Lung (tissue), 12 donors: ENCODE measurements around the gene MED12L. TPM values are rescaled to one million over a fixed set of nuclear protein-coding genes. Genes with fewer than 3 reads are reported as not detected.

Source experiments
- ATAC-seq: fragments of 200-7000 bp; cut with Tn5 transposase; one replicate; pipeline ENCODE4 v1.9.1; 2020; ENCODE audit warnings: moderate number of reproducible peaks; ENCODE audit not compliant: insufficient read depth, low FRiP score
- DNase-seq, 3 donors: peaks; one replicate each; pipeline ENCODE4 v3.0.0-alpha.2; 2013 to 2017
- H3K27ac ChIP-seq, 2 donors: one replicate each; pipeline ENCODE4 v1.5.1; 2013; ENCODE audit warnings: mild to moderate bottlenecking in 2 of 2, moderate library complexity in 2 of 2, control low read depth in 1 of 2, inconsistent platforms in 1 of 2, low read depth in 1 of 2, low read length in 1 of 2
- H3K27me3 ChIP-seq, 3 donors: one replicate each; pipeline ENCODE4 v1.5.1; 2013; ENCODE audit warnings: low read length in 2 of 3; ENCODE audit not compliant: control insufficient read depth in 3 of 3, insufficient read depth in 3 of 3
- H3K36me3 ChIP-seq, 4 donors: one replicate each; pipeline ENCODE4 v1.5.1; 2013; ENCODE audit warnings: low read length in 4 of 4, mild to moderate bottlenecking in 1 of 4, moderate library complexity in 1 of 4; ENCODE audit not compliant: control insufficient read depth in 4 of 4, insufficient read depth in 4 of 4
- H3K4me1 ChIP-seq, 5 donors: one replicate each; pipeline ENCODE4 v1.5.1; 2013; ENCODE audit warnings: low read length in 5 of 5, mild to moderate bottlenecking in 2 of 5, moderate library complexity in 1 of 5; ENCODE audit not compliant: control insufficient read depth in 5 of 5, insufficient read depth in 5 of 5
- H3K4me3 ChIP-seq: one replicate; pipeline ENCODE4 v1.5.1; 2013; ENCODE audit warnings: mild to moderate bottlenecking, control low read depth, moderate library complexity
- H3K9ac ChIP-seq, 2 donors: one replicate each; pipeline ENCODE4 v1.5.1; 2013; ENCODE audit warnings: low read length in 2 of 2, control low read depth in 1 of 2; ENCODE audit not compliant: insufficient read depth in 1 of 2
- H3K9me3 ChIP-seq, 4 donors: one replicate each; pipeline ENCODE4 v1.5.1; 2013; ENCODE audit warnings: low read length in 3 of 4, mild to moderate bottlenecking in 1 of 4, moderate library complexity in 1 of 4; ENCODE audit not compliant: control insufficient read depth in 4 of 4, insufficient read depth in 3 of 4
- WGBS, 2 donors: extraction: QIAGEN DNeasy Blood & Tissue Kit; methylation state at CpG; one replicate each; pipeline ENCODE4 v1.1.7; 2013; 5-methylcytosine and 5-hydroxymethylcytosine counted together
- polyA plus RNA-seq, 2 donors: library from polyadenylated mRNA; stranded (reverse); fragments of 200-250 nt; gene quantifications; one replicate each; pipeline ENCODE4 v1.2.1, GENCODE V29; 2013
- total RNA-seq, 2 donors: library from RNA; depleted of rRNA in 1 of 2; stranded (reverse); fragments of >200 nt in 1 of 2; gene quantifications; one replicate each; pipeline ENCODE4 v1.2.1, GENCODE V29; 2014 to 2021
- TF ChIP-seq, protein P1 (sequence below): IDR thresholded peaks from 2 replicates; pipeline ENCODE4 v1.5.1; 2012; ENCODE audit warnings: mild to moderate bottlenecking; ENCODE audit errors: control extremely low read depth, extremely low read depth
- donor health status: control.
- donor health status: control.
- donor health status: Bipolar disorder and iron deficiency.
- donor health status: healthy.
- donor health status: DM: yes; HTN: yes; CAD: no.

Gene MED12L
- total and polyA plus RNA-seq, 4 donors = 0.02 to 0.82 (median 0.30) TPM

GRCh38 chr3:151213151-151213550, 127.7 kb downstream of the MED12L start:
- Histone ChIP-seq H3K27ac (no peak overlapping the region), H3K9ac (no peak overlapping the region), H3K27me3 (no peaks in the 10 kb centered on the region), H3K36me3 (no peaks in the 10 kb centered on the region), H3K4me3 (no peak overlapping the region), H3K9me3 (no peaks in the 10 kb centered on the region), H3K4me1 (peaks cover 0 to 6% (median 0%) of the 10 kb centered on the region in 5 donors)
- DNase-seq (no peak), ATAC-seq (no peak)
- TF ChIP-seq, protein P1, sequence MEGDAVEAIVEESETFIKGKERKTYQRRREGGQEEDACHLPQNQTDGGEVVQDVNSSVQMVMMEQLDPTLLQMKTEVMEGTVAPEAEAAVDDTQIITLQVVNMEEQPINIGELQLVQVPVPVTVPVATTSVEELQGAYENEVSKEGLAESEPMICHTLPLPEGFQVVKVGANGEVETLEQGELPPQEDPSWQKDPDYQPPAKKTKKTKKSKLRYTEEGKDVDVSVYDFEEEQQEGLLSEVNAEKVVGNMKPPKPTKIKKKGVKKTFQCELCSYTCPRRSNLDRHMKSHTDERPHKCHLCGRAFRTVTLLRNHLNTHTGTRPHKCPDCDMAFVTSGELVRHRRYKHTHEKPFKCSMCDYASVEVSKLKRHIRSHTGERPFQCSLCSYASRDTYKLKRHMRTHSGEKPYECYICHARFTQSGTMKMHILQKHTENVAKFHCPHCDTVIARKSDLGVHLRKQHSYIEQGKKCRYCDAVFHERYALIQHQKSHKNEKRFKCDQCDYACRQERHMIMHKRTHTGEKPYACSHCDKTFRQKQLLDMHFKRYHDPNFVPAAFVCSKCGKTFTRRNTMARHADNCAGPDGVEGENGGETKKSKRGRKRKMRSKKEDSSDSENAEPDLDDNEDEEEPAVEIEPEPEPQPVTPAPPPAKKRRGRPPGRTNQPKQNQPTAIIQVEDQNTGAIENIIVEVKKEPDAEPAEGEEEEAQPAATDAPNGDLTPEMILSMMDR = no peak
- WGBS, 2 donors = 61 to 66% methylated on average over 4 of the region's 4 CpGs

- WGBS, 2 donors = 89 to 96% methylated on average over 5 of the region's 5 CpGs
- Histone ChIP-seq H3K9ac (no peak overlapping the region), H3K27ac (no peak overlapping the region), H3K9me3 (no peaks in the 10 kb centered on the region), H3K36me3 (no peaks in the 10 kb centered on the region), H3K27me3 (no peaks in the 10 kb centered on the region), H3K4me1 (peaks cover 0 to 6% (median 0%) of the 10 kb centered on the region in 5 donors), H3K4me3 (no peak overlapping the region)
- no peak for DNase-seq
- TF ChIP-seq, protein P1 = no peak
- no peak for ATAC-seq
Observed at GRCh38 chr3:151213881-151214280, 128.4 kb downstream of the MED12L start.

- Histone ChIP-seq H3K4me3 (no peak overlapping the region), H3K4me1 (peaks cover 0 to 7% (median 0%) of the 10 kb centered on the region in 5 donors), H3K9ac (no peak overlapping the region), H3K9me3 (no peaks in the 10 kb centered on the region), H3K27me3 (no peaks in the 10 kb centered on the region), H3K27ac (no peak overlapping the region), H3K36me3 (no peaks in the 10 kb centered on the region)
- ATAC-seq = no peak
- no peak for DNase-seq
- 69 to 88% methylated on average over 1 of the region's 1 CpG for WGBS, 2 donors
- TF ChIP-seq, protein P1 = no peak
Observed at GRCh38 chr3:151214459-151214858, 129.0 kb downstream of the MED12L start.
